Prostate gland (tissue), 2 donors: ENCODE data around the gene SPATA7. TPM values are rescaled to one million over a fixed set of nuclear protein-coding genes. Genes with fewer than 3 reads are reported as not detected.

Source experiments
- DNase-seq: peaks from one replicate; pipeline ENCODE4 v3.0.0-alpha.2; 2019; ENCODE audit warnings: low spot score
- H3K27ac ChIP-seq, 2 donors: fragments of 200-600 bp; sonication (generic); 2 replicates each; pipeline ENCODE4 v1.5.1; 2017 to 2019
- H3K27me3 ChIP-seq: fragments of 200-600 bp; sonication (generic); replicated peaks from 2 replicates; pipeline ENCODE4 v1.5.1; 2019; ENCODE audit not compliant: insufficient read depth
- H3K36me3 ChIP-seq, 2 donors: fragments of 200-600 bp; sonication (generic); 1 replicate in 1 of 2; 2 replicates in 1 of 2; pipeline versions ENCODE4 v1.5.1 to v1.8.1; 2017 to 2019
- H3K4me1 ChIP-seq: fragments of 200-600 bp; sonication (generic); replicated peaks from 2 replicates; pipeline ENCODE4 v1.5.1; 2019
- H3K4me3 ChIP-seq, 2 donors: fragments of 200-600 bp; sonication (generic); 2 replicates each; pipeline ENCODE4 v1.5.1; 2017 to 2019
- H3K9me3 ChIP-seq: fragments of 200-600 bp; sonication (generic); 2 replicates; pipeline ENCODE4 v1.5.1; 2017
- CTCF ChIP-seq, 4 experiments: fragments of 200-600 bp in 2 of 4; fragments of 450-650 bp in 2 of 4; sonication (generic) in 2 of 4; IDR thresholded peaks; 1 replicate in 3 of 4; 2 replicates in 1 of 4; pipeline ENCODE4 v1.5.1; 2016 to 2019; ENCODE audit warnings: antibody characterized with exemption in 4 of 4, mild to moderate bottlenecking in 2 of 4, moderate library complexity in 2 of 4
- POLR2A ChIP-seq: fragments of 450-650 bp; IDR thresholded peaks from one replicate; pipeline ENCODE4 v1.6.1; 2016; ENCODE audit warnings: antibody characterized with exemption, mild to moderate bottlenecking
- POLR2AphosphoS5 ChIP-seq: sonication (generic); formaldehyde crosslinking; IDR thresholded peaks from one replicate; pipeline ENCODE4 v1.6.1; 2017; ENCODE audit warnings: antibody characterized with exemption
- WGBS: methylation state at CpG from one replicate; pipeline ENCODE4 v1.1.5; 2018; 5-methylcytosine and 5-hydroxymethylcytosine counted together
- intact Hi-C: fragments of 100-400 bp; cut with DNase I; formaldehyde crosslinking; loops from one replicate; pipeline ENCODE4 v1.14.2; 2022
- total RNA-seq, 2 donors: library from RNA; depleted of rRNA; stranded (reverse); fragments of >200 nt; gene quantifications; one replicate each; pipeline ENCODE4 v1.1.0, GENCODE V29; 2016

The SPATA7 gene
- total RNA-seq, 2 donors from 2014 or later: 13.1 to 21.4 TPM

DNA sequence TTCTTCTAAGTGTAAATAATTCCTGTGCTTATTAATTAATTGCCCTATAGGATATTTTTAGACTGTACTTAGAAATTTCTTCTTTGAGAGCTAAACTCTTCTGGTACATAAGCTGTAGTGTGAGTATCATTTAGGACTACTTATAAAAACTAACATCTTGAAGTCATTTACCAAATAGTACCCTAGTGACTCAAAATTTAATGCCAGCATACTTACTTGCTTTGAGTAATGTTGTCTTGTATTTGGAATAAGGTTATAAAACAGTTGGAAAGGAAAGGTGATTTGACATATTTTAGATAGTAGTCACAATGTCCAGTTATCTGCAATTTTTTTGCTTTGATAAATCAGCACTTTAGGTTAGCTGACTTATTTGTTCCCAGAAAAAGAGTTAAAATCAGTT is 39.1 kb downstream of the SPATA7 start:
- DNase-seq: no peak
- H3K27me3 ChIP-seq: no peaks in the 10 kb centered on the region
- H3K36me3 ChIP-seq: no peaks in the 10 kb centered on the region
- H3K27ac ChIP-seq: no peak overlapping the region
- TF ChIP-seq CTCF (IDR thresholded peaks at IDR 0.05): no peak
- TF ChIP-seq POLR2A: no peak
- TF ChIP-seq POLR2AphosphoS5: no peak
- H3K4me3 ChIP-seq: no peak overlapping the region
- intact Hi-C loops: no loop called here
- no peaks in the 10 kb centered on the region for H3K9me3 ChIP-seq
- no peaks in the 10 kb centered on the region for H3K4me1 ChIP-seq

DNA sequence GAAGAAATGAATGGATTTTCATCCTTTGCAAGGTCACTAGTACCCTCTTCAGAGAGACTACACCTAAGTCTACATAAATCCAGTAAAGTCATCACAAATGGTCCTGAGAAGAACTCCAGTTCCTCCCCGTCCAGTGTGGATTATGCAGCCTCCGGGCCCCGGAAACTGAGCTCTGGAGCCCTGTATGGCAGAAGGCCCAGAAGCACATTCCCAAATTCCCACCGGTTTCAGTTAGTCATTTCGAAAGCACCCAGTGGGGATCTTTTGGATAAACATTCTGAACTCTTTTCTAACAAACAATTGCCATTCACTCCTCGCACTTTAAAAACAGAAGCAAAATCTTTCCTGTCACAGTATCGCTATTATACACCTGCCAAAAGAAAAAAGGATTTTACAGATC is 40.8 kb downstream of the SPATA7 start:
- no peak for DNase-seq
- Histone ChIP-seq H3K9me3 (no peaks in the 10 kb centered on the region), H3K27me3 (no peaks in the 10 kb centered on the region), H3K36me3 (no peaks in the 10 kb centered on the region), H3K27ac (no peak overlapping the region), H3K4me1 (no peaks in the 10 kb centered on the region), H3K4me3 (no peak overlapping the region)
- no peak for TF ChIP-seq CTCF (IDR thresholded peaks at IDR 0.05)
- intact Hi-C loops: no loop called here
- 77% methylated on average over 7 of the region's 7 CpGs for WGBS

DNA sequence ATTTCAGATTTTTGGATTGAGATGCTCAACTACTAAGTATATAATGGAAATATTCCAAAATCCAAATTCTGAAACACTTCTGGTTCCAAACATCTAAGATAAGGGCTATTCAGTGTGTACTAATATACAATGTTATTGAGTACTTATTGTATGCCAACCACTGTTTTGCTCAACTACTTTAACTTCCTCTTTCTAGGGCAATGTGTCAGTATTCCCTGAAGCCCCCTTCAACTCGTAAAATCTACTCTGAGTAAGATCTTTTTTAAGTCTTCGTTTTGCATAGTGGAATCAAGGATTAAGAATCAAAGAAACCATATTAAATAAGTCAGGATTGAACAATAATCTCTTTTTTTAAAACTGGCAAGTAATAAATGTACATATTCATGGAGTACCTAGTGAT is 45.5 kb downstream of the SPATA7 start:
- H3K9me3 ChIP-seq: no peaks in the 10 kb centered on the region
- TF ChIP-seq POLR2AphosphoS5 (no peak), POLR2A (no peak), CTCF (IDR thresholded peaks at IDR 0.05) (no peak)
- intact Hi-C loops: no loop called here
- WGBS: 80% methylated on average over 2 of the region's 2 CpGs
- no peak overlapping the region for H3K4me3 ChIP-seq
- no peaks in the 10 kb centered on the region for H3K27me3 ChIP-seq
- H3K4me1 ChIP-seq: no peaks in the 10 kb centered on the region
- H3K36me3 ChIP-seq: no peaks in the 10 kb centered on the region
- no peak overlapping the region for H3K27ac ChIP-seq
- no peak for DNase-seq

GRCh38 chr14:88437658-88438057 is 52.2 kb downstream of the SPATA7 start:
- intact Hi-C loops: no loop called here
- no peaks in the 10 kb centered on the region for H3K9me3 ChIP-seq
- H3K27me3 ChIP-seq: no peaks in the 10 kb centered on the region
- H3K4me3 ChIP-seq: no peak overlapping the region
- TF ChIP-seq POLR2A (no peak), CTCF (IDR thresholded peaks at IDR 0.05) (no peak), POLR2AphosphoS5 (no peak)
- 91% methylated on average over 5 of the region's 5 CpGs for WGBS
- DNase-seq: no peak
- H3K4me1 ChIP-seq: no peaks in the 10 kb centered on the region
- no peaks in the 10 kb centered on the region for H3K36me3 ChIP-seq
- no peak overlapping the region for H3K27ac ChIP-seq

DNA sequence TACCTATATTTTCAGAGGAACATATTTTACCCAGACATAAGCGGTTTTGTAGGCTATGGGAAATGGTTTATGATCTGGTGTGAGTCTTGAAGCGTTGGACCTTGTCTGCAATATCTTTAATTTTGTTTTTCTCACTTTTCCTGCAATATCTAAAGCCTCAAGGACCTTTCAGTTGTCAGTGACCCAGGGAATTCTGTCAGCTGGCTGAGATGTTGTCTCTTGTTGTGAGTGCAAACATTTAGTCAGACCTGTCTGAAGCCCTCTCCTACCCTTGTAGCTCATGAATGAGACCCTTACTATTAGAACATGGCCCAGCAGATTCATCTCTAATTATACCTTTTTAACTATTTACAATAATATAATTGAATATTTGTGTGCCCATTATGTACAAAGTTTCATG is 53.6 kb downstream of the SPATA7 start:
- H3K36me3 ChIP-seq: no peaks in the 10 kb centered on the region

More for the DNA sequence above, 53.6 kb downstream of the SPATA7 start:
- DNase-seq: no peak
- intact Hi-C loops: no loop called here
- H3K27ac ChIP-seq: no peak overlapping the region
- H3K4me1 ChIP-seq: no peaks in the 10 kb centered on the region
- H3K4me3 ChIP-seq: no peak overlapping the region
- WGBS: 95% methylated on average over 2 of the region's 2 CpGs
- TF ChIP-seq POLR2A: no peak
- no peak for TF ChIP-seq CTCF (IDR thresholded peaks at IDR 0.05)
- TF ChIP-seq POLR2AphosphoS5: no peak
- H3K9me3 ChIP-seq: no peaks in the 10 kb centered on the region
- no peaks in the 10 kb centered on the region for H3K27me3 ChIP-seq
